Nephron progenitor cell (in vitro differentiated cells): ENCODE measurements around the gene NMS.

Experiments
- DNase-seq: peaks from one replicate; pipeline ENCODE4 v3.0.0; 2021
- H3K27ac Mint-ChIP-seq: 2 replicates; pipeline ENCODE4 v1.8.0; 2021; ENCODE audit warnings: mild to moderate bottlenecking, moderate library complexity, mixed read lengths
- H3K27me3 Mint-ChIP-seq: 2 replicates; pipeline ENCODE4 v1.8.0; 2021; ENCODE audit warnings: mild to moderate bottlenecking, low read depth, mixed read lengths; ENCODE audit not compliant: poor library complexity
- H3K36me3 Mint-ChIP-seq: 2 replicates; pipeline ENCODE4 v1.8.0; 2021; ENCODE audit warnings: low read depth, mixed read lengths
- H3K4me1 Mint-ChIP-seq: 2 replicates; pipeline ENCODE4 v1.8.0; 2021; ENCODE audit warnings: mixed read lengths
- H3K4me3 Mint-ChIP-seq: 2 replicates; pipeline ENCODE4 v1.8.0; 2021; ENCODE audit warnings: mild to moderate bottlenecking, moderate library complexity, mixed read lengths
- H3K9me3 Mint-ChIP-seq: 2 replicates; pipeline ENCODE4 v1.8.0; 2021; ENCODE audit warnings: mild to moderate bottlenecking, moderate library complexity, mixed read lengths
- TF ChIP-seq, protein P1 (sequence below): fragments of 200-600 bp; sonication (generic); IDR thresholded peaks from 2 replicates; pipeline ENCODE4 v1.5.0; 2021; ENCODE audit warnings: antibody characterized with exemption

NMS gene

DNA sequence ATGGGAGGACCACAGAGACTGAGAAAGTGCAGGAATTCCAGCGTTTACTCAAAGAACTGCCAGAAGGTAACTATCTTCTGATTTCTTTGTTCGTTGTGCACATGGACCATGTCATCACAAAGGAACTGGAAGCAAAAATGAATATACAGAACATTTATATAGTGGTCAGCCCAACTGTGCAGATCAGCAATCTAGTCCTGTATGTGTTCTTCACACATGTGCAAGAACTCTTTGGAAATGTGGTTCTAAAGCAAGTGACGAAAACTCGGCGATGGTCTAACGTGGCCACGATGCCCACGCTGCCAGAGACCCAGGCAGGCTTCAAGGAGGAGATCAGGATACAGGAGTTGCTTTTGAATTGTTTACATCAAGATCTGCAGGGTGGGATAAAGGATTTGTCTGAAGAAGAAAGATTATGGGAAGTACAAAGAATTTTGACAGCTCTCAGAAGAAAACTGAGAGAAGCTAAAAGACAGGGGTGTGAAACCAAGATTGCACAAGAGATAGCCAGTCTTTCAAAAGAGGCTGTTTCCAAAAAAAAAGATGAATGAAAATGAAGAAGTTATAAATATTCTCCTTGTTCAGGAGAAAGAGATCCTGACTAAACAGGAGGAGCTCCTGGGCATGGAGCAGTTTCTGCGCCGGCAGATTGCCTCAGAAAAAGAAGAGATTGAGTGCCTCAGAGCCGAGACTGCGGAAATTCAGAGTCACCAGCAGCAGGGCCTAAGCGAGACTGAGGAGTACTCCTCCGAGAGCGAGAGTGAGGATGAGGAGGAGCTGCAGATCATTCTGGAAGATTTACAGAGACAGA, 44.5 kb upstream of the NMS start:
- TF ChIP-seq, protein P1, sequence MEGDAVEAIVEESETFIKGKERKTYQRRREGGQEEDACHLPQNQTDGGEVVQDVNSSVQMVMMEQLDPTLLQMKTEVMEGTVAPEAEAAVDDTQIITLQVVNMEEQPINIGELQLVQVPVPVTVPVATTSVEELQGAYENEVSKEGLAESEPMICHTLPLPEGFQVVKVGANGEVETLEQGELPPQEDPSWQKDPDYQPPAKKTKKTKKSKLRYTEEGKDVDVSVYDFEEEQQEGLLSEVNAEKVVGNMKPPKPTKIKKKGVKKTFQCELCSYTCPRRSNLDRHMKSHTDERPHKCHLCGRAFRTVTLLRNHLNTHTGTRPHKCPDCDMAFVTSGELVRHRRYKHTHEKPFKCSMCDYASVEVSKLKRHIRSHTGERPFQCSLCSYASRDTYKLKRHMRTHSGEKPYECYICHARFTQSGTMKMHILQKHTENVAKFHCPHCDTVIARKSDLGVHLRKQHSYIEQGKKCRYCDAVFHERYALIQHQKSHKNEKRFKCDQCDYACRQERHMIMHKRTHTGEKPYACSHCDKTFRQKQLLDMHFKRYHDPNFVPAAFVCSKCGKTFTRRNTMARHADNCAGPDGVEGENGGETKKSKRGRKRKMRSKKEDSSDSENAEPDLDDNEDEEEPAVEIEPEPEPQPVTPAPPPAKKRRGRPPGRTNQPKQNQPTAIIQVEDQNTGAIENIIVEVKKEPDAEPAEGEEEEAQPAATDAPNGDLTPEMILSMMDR, result no peak
- Mint-ChIP-seq H3K27ac (no peak overlapping the region), H3K4me3 (no peak overlapping the region), H3K27me3 (peaks cover 4% of the 10 kb centered on the region), H3K4me1 (peaks cover 5% of the 10 kb centered on the region), H3K9me3 (peaks cover 25% of the 10 kb centered on the region), H3K36me3 (no peaks in the 10 kb centered on the region)
- no peak for DNase-seq

DNA sequence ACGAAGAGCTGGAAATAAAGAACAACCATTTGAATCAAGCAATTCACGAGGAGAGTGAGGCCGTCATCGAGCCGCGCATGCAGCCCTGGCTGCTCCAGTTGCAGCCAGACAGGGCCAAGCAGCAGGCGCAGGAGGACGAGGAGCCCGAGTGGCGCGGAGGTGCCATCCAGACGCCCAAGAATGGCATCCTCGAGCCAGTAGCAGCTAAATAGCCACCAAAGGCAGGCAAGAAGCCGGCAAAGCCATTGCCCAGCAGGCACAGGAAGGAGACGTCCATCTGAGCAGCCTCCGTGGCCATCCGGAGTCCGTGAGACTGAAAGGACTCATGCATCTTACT, 43.9 kb upstream of the NMS start:
- peaks cover 5% of the 10 kb centered on the region for H3K4me1 Mint-ChIP-seq
- H3K27me3 Mint-ChIP-seq, result peaks cover 3% of the 10 kb centered on the region
- H3K9me3 Mint-ChIP-seq, result peaks cover 31% of the 10 kb centered on the region
- no peak overlapping the region for H3K27ac Mint-ChIP-seq
- no peaks in the 10 kb centered on the region for H3K36me3 Mint-ChIP-seq
- no peak for DNase-seq
- H3K4me3 Mint-ChIP-seq, result no peak overlapping the region
- TF ChIP-seq, protein P1, result no peak

DNA sequence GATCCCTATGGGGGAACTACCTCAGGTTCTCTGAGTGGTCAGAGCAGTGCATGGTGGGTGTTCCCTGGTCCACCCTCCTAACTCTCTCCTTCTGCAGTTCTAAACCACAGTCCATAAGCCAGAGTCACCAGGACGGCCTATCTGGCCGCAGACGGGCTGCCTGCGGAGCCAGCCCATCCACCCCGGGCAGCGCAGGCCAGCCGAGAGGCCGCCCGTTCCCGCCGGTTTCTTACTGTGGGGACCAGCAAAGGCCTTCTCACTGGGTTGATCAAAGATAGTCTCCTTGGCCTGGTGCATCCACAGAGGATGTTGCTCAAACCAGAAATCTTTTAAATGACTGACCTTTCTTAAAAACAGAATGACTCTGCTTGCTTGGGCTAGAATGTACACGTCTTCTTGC, 43.2 kb upstream of the NMS start:
- Mint-ChIP-seq H3K4me3 (no peak overlapping the region), H3K27me3 (peaks cover 3% of the 10 kb centered on the region), H3K27ac (no peak overlapping the region), H3K9me3 (peaks cover 33% of the 10 kb centered on the region), H3K4me1 (peaks cover 5% of the 10 kb centered on the region), H3K36me3 (no peaks in the 10 kb centered on the region)
- no peak for DNase-seq
- TF ChIP-seq, protein P1, result no peak

DNA sequence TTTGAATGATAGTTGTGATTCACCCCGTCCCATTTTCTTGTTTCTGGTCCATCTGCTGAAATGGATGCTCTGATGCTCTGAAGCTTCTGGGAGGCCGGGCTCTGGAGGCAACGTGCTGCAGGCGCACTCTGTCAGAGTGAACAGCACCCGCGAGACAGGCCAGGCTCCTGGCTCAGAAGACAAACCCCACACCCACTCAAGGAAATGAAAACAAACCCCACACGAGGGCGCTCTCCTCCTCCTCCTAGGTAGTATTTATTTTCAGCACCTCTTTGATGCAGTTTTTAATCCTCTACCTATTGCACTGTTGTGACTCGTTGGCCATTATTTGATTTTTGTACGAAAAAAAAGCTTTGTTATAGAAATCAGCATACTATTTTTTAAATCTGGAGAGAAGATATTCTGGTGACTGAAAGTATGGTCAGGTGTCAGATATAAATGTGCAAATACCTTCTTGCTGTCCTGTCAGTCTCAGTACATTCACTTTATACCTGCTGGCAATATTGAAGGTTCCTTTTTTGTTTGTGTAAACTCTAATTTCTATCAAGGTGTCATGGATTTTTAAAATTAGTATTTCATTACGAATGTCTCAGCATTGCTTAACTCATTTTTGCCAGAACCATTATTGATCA, 42.5 kb upstream of the NMS start:
- Mint-ChIP-seq H3K27me3 (peaks cover 3% of the 10 kb centered on the region), H3K36me3 (no peaks in the 10 kb centered on the region), H3K9me3 (peaks cover 33% of the 10 kb centered on the region), H3K4me3 (no peak overlapping the region), H3K27ac (no peak overlapping the region), H3K4me1 (peaks cover 5% of the 10 kb centered on the region)
- peak; percentile 57 for DNase-seq
- TF ChIP-seq, protein P1, result no peak

DNA sequence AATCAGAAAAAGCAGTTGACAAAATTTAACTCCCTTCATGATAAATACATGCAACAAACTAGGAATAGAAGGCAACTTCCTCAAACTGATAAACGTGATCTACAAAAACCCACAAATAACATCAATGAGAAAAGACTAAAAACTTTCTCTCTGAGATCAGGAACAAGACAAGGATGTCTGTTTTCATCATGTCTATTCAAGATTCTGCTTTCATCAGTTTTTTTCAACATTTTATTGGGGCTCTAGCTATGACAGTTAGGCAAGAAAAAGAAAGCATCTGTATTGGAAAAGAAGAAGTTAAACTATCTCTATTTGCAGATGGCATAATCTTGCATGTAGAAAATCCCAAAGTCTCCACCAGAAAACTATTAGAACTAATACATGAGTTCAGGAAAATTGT, 40.6 kb upstream of the NMS start:
- H3K36me3 Mint-ChIP-seq, result no peaks in the 10 kb centered on the region
- peaks cover 33% of the 10 kb centered on the region for H3K9me3 Mint-ChIP-seq
- no peak overlapping the region for H3K27ac Mint-ChIP-seq
- peaks cover 8% of the 10 kb centered on the region for H3K27me3 Mint-ChIP-seq
- TF ChIP-seq, protein P1, result no peak
- H3K4me3 Mint-ChIP-seq, result no peak overlapping the region
- DNase-seq, result no peak
- H3K4me1 Mint-ChIP-seq, result peaks cover 5% of the 10 kb centered on the region

DNA sequence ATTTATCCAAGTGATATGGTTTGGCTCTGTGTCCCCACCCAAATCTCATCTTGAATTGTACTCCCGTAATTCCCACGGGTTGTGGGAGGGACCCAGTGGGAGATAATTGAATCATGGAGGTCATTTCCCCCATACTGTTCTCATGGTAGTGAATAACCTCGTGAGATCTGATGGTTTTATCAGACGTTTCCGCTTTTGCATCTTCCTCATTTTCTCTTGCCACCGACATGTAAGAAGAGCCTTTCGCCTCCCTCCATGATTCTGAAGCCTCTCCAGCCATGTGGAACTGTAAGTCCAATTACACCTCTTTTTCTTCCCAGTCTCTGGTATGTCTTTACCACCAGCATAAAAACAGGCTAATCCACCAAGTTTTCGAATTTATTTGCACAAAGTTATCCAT, 32.5 kb upstream of the NMS start:
- TF ChIP-seq, protein P1, result no peak
- H3K36me3 Mint-ChIP-seq, result no peaks in the 10 kb centered on the region
- H3K9me3 Mint-ChIP-seq, result peaks cover 13% of the 10 kb centered on the region
- no peak overlapping the region for H3K27ac Mint-ChIP-seq
- peaks cover 5% of the 10 kb centered on the region for H3K4me1 Mint-ChIP-seq
- H3K27me3 Mint-ChIP-seq, result peaks cover 13% of the 10 kb centered on the region
- H3K4me3 Mint-ChIP-seq, result no peak overlapping the region
- no peak for DNase-seq
